Parathyroid adenoma (tissue), 2 donors: ENCODE results near the gene IMMP2L.

Experiments used
- H2AFZ ChIP-seq: fragments of 300-600 bp; sonication (generic); one replicate; pipeline ENCODE4 v1.7.0; 2017; ENCODE audit warnings: antibody characterized with exemption, mild to moderate bottlenecking
- H3K27ac ChIP-seq: fragments of 300-600 bp; sonication (generic); one replicate; pipeline ENCODE4 v1.7.0; 2017
- H3K27me3 ChIP-seq: fragments of 300-600 bp; sonication (generic); one replicate; pipeline ENCODE4 v1.7.0; 2017; ENCODE audit warnings: low read length; ENCODE audit not compliant: control insufficient read depth, insufficient read depth
- H3K36me3 ChIP-seq: fragments of 300-600 bp; sonication (generic); one replicate; pipeline ENCODE4 v1.7.0; 2017; ENCODE audit warnings: low read length; ENCODE audit not compliant: control insufficient read depth, insufficient read depth
- H3K4me1 ChIP-seq: fragments of 300-600 bp; sonication (generic); one replicate; pipeline ENCODE4 v1.7.0; 2017; ENCODE audit warnings: control low read depth
- H3K4me2 ChIP-seq: fragments of 300-600 bp; sonication (generic); one replicate; pipeline ENCODE4 v1.7.0; 2017; ENCODE audit warnings: low read length
- H3K4me3 ChIP-seq: fragments of 300-600 bp; sonication (generic); one replicate; pipeline ENCODE4 v1.7.0; 2017; ENCODE audit warnings: low read depth, low read length
- H3K79me2 ChIP-seq: fragments of 300-600 bp; sonication (generic); one replicate; pipeline ENCODE4 v1.7.0; 2017; ENCODE audit warnings: control low read depth
- H3K9ac ChIP-seq: fragments of 300-600 bp; sonication (generic); one replicate; pipeline ENCODE4 v1.7.0; 2017; ENCODE audit warnings: mild to moderate bottlenecking
- H3K9me3 ChIP-seq: fragments of 300-600 bp; sonication (generic); one replicate; pipeline ENCODE4 v1.7.0; 2017; ENCODE audit warnings: low read length; ENCODE audit not compliant: control insufficient read depth
- TF ChIP-seq, protein P1 (sequence below): fragments of 300-600 bp; sonication (generic); IDR thresholded peaks from one replicate; pipeline ENCODE4 v1.7.0; 2017; ENCODE audit warnings: antibody characterized with exemption, mild to moderate bottlenecking
- donor health status: primary hyperparathyroidism.

IMMP2L gene

DNA sequence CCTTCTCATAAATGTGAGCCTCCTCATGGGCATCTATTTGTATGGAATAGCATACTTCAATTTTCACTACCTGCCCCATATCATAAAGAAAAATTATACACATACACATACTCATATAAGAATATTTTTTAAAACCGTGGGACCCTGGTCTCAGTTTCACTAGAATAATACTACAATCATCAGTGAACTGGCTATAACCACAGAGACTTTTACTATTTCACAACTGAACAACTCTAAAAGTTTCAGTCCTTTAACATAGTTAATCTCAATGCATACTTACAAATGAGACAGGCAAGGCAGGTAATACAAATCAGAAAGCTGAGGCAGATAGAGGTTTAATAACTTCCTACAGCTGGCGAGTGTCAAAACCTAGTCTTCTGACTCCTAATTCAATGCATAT lies 388.3 kb downstream of the IMMP2L start:
- Histone ChIP-seq H3K4me3 (no peak overlapping the region), H3K9ac (no peak overlapping the region), H3K27me3 (no peaks in the 10 kb centered on the region), H3K36me3 (no peaks in the 10 kb centered on the region), H3K4me1 (no peaks in the 10 kb centered on the region), H3K79me2 (no peaks in the 10 kb centered on the region), H3K9me3 (no peaks in the 10 kb centered on the region), H3K4me2 (no peak overlapping the region), H3K27ac (no peak overlapping the region), H2AFZ (no peak overlapping the region)
- TF ChIP-seq, protein P1, sequence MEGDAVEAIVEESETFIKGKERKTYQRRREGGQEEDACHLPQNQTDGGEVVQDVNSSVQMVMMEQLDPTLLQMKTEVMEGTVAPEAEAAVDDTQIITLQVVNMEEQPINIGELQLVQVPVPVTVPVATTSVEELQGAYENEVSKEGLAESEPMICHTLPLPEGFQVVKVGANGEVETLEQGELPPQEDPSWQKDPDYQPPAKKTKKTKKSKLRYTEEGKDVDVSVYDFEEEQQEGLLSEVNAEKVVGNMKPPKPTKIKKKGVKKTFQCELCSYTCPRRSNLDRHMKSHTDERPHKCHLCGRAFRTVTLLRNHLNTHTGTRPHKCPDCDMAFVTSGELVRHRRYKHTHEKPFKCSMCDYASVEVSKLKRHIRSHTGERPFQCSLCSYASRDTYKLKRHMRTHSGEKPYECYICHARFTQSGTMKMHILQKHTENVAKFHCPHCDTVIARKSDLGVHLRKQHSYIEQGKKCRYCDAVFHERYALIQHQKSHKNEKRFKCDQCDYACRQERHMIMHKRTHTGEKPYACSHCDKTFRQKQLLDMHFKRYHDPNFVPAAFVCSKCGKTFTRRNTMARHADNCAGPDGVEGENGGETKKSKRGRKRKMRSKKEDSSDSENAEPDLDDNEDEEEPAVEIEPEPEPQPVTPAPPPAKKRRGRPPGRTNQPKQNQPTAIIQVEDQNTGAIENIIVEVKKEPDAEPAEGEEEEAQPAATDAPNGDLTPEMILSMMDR = no peak

DNA sequence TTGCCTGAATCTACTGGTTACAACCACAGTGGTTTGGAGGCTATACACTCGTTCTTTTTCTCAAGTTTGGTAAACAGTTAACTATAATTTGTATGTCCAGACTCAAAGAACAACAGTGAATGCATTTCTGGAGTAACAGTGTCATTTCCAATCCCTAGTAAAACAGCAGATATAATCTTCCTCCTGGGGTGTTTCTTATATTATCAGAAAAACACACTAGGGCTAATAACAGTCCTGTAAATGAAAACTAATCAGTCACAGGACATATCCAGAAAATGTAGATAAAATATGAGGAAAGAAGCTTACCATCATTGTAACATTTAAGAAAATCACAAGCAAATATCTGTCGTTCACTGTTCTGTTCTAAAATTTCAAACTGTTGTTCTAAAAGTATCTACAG lies 388.8 kb downstream of the IMMP2L start:
- Histone ChIP-seq H3K9me3 (no peaks in the 10 kb centered on the region), H3K4me1 (no peaks in the 10 kb centered on the region), H3K36me3 (no peaks in the 10 kb centered on the region), H3K27ac (no peak overlapping the region), H3K4me2 (no peak overlapping the region), H3K4me3 (no peak overlapping the region), H3K27me3 (no peaks in the 10 kb centered on the region), H3K9ac (no peak overlapping the region), H3K79me2 (no peaks in the 10 kb centered on the region), H2AFZ (no peak overlapping the region)
- TF ChIP-seq, protein P1 = no peak

DNA sequence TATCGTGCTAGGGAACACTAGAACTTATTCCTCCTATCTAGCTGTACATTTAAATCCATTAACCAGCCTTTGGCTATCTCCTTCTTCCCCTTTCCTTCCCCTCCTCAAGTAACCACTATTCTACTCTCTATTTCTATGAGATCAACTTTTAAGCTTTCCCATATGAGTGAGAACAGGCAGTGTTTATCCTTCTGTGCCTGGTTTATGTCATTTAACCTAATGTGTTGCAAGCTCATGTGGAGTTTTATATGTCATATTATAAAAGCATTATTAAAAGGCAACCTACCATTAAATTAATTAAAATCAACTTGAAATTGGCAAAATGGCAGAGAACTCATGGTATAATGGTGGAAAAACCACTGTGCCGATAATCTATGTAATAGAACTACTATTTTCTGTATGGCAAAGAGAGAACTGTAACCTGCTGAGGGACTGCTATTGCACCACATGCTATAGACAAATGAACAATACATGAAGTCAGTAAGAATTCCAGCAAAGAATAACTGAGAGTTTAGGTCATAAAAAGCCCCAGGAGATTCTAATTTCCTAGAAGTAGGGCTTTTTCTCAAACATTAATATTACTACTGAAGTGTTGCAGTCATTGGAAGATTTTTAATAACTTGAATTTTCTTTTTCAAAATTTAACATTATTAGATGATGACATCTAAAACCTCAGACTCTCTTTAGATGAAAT lies 389.6 kb downstream of the IMMP2L start:
- Histone ChIP-seq H3K9ac (no peak overlapping the region), H3K4me2 (no peak overlapping the region), H3K9me3 (no peaks in the 10 kb centered on the region), H3K4me1 (no peaks in the 10 kb centered on the region), H2AFZ (no peak overlapping the region), H3K27me3 (no peaks in the 10 kb centered on the region), H3K79me2 (no peaks in the 10 kb centered on the region), H3K27ac (no peak overlapping the region), H3K36me3 (no peaks in the 10 kb centered on the region), H3K4me3 (no peak overlapping the region)
- TF ChIP-seq, protein P1 = no peak

DNA sequence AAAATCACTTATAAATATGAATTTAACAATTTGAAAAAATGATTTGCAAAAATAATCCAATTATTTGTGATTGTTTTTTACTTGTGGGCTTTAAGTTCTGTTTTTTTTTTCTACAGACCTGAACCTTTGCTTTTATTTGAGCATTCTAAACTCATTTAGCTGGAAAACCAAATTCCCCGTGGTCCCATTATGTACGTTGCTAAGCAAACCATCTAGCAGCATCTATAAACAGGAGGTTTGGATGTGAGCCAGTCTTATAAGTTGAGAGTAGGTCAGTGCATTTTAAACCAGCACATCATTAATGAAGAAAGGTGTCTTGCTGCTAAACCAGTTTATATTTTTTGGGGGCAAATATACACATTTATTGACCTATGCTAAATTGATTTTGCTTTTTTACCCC lies 394.1 kb downstream of the IMMP2L start:
- Histone ChIP-seq H3K27me3 (no peaks in the 10 kb centered on the region), H3K4me2 (no peak overlapping the region), H3K4me3 (no peak overlapping the region), H3K4me1 (no peaks in the 10 kb centered on the region), H3K79me2 (no peaks in the 10 kb centered on the region), H3K36me3 (no peaks in the 10 kb centered on the region), H2AFZ (no peak overlapping the region), H3K9me3 (no peaks in the 10 kb centered on the region), H3K9ac (no peak overlapping the region), H3K27ac (no peak overlapping the region)
- TF ChIP-seq, protein P1 = no peak

DNA sequence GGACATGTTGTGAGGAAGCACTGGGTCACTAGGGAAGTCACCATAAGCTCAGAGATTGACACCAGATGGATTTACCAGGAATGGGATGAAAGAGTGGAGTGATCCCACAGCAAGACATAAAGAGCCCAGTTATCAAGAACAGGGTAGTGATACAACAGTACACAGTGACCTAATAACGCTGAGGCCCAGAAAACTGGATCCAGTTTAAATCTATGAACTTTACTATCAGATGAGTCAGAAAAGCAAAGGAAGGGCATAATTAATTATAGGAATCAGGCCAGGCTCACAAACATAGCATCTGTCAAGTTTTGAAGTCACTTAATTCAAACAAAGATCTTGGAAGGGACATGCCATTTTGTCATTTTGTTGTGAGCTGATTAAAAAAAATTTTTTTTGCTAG lies 397.9 kb downstream of the IMMP2L start:
- Histone ChIP-seq H3K9me3 (no peaks in the 10 kb centered on the region), H3K4me2 (no peak overlapping the region), H3K27ac (no peak overlapping the region), H3K27me3 (no peaks in the 10 kb centered on the region), H3K4me3 (no peak overlapping the region), H3K79me2 (no peaks in the 10 kb centered on the region), H3K4me1 (no peaks in the 10 kb centered on the region), H2AFZ (no peak overlapping the region), H3K9ac (no peak overlapping the region), H3K36me3 (no peaks in the 10 kb centered on the region)
- TF ChIP-seq, protein P1 = no peak
